Measurements from ENCODE around the gene SIGLEC9. TPM values are rescaled to one million over a fixed set of nuclear protein-coding genes. Genes with fewer than 3 reads are reported as not detected.

The SIGLEC9 gene
- total and polyA plus RNA-seq, 7 donors, result 0.24 to 2.2 (median 0.73) TPM

DNA sequence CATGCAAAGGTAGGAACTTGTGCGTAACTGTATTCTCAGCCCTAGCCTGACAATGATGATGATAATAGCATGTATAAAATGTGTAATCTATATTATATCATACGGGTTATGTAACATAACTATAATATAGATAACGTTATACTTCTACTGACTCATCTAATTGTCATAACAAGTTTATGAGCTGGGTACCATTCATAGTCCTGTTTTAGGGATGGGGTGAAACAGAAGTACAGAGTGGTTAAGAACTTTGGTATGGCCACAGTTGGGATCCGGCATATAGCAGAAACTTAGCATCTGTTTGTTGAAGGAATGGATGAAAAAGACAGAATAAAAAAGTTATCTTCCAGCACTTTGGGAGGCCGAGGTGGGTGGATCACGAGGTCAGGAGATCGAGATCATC, 21.7 kb upstream of the SIGLEC9 start:
- intact Hi-C loops (cut with DNase I), result loop anchor here in 1 of 2 donors (10.0 kb wide), 1 partner anchor 288 kb away; no protein-coding TSS in a partner anchor
- H3K27ac ChIP-seq, result no peak overlapping the region
- 85 to 95% (median 92%) methylated on average over 7 of the region's 7 CpGs for WGBS, 3 donors
- no peak overlapping the region for H3K4me3 ChIP-seq
- ATAC-seq, result no peak
- no peaks in the 10 kb centered on the region for H3K27me3 ChIP-seq (ENCODE audit: insufficient read depth in 3 of 3, low read length in 2 of 3)
- H3K9me3 ChIP-seq, result no peaks in the 10 kb centered on the region
- DNase-seq, result no peak
- peaks cover 11% of the 10 kb centered on the region for H3K4me1 ChIP-seq
- peaks cover 10 to 44% of the 10 kb centered on the region in 2 donors for H3K36me3 ChIP-seq (ENCODE audit: insufficient read depth in 1 of 2, low read depth in 1 of 2)
- TF ChIP-seq, protein P1, sequence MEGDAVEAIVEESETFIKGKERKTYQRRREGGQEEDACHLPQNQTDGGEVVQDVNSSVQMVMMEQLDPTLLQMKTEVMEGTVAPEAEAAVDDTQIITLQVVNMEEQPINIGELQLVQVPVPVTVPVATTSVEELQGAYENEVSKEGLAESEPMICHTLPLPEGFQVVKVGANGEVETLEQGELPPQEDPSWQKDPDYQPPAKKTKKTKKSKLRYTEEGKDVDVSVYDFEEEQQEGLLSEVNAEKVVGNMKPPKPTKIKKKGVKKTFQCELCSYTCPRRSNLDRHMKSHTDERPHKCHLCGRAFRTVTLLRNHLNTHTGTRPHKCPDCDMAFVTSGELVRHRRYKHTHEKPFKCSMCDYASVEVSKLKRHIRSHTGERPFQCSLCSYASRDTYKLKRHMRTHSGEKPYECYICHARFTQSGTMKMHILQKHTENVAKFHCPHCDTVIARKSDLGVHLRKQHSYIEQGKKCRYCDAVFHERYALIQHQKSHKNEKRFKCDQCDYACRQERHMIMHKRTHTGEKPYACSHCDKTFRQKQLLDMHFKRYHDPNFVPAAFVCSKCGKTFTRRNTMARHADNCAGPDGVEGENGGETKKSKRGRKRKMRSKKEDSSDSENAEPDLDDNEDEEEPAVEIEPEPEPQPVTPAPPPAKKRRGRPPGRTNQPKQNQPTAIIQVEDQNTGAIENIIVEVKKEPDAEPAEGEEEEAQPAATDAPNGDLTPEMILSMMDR (IDR thresholded peaks at IDR 0.05), result no peak

DNA sequence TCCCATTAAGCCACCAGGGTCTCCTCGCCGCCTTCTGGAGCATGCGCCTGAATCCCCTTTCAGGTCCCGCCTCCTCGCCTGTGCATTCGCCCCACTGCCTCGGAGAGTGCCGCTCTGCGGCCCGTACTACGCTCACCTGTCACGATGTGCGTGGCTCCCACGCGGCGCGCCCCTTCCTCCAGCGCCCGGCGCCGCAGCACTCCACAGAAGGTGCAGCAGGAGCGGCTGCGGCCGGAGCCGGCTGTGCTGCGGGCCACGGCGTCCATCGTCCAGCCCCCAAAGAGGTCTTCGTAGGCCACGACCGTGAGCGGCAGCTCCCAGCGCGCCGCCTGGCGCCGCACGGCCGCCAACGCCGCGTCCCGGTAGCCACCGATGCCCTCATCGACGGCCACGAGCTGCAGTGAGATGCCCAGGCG, 20.8 kb upstream of the SIGLEC9 start:
- no peak overlapping the region for H3K4me3 ChIP-seq
- intact Hi-C loops (cut with DNase I), result loop anchor here in 1 of 2 donors (10.0 kb wide), 1 partner anchor 289 kb away; no protein-coding TSS in a partner anchor
- H3K4me1 ChIP-seq, result peaks cover 11% of the 10 kb centered on the region
- no peaks in the 10 kb centered on the region for H3K27me3 ChIP-seq (ENCODE audit: insufficient read depth in 3 of 3, low read length in 2 of 3)
- H3K9me3 ChIP-seq, result no peaks in the 10 kb centered on the region
- no peak overlapping the region for H3K27ac ChIP-seq
- no peak for ATAC-seq
- WGBS, 3 donors, result 74 to 82% (median 75%) methylated on average over 44 to 49 of the region's 49 CpGs
- no peak for DNase-seq
- H3K36me3 ChIP-seq (ENCODE audit: insufficient read depth in 1 of 2, low read depth in 1 of 2), result peaks cover 10 to 42% of the 10 kb centered on the region in 2 donors
- TF ChIP-seq, protein P1 (IDR thresholded peaks at IDR 0.05), result no peak

GRCh38 chr19:51107406-51108065, 17.2 kb upstream of the SIGLEC9 start:
- Histone ChIP-seq H3K9me3 (no peaks in the 10 kb centered on the region), H3K4me1 (peaks cover 7% of the 10 kb centered on the region), H3K36me3 (ENCODE audit: insufficient read depth in 1 of 2, low read depth in 1 of 2) (peaks cover 10 to 23% of the 10 kb centered on the region in 2 donors), H3K27me3 (ENCODE audit: insufficient read depth in 3 of 3, low read length in 2 of 3) (peaks cover 0 to 5% (median 0%) of the 10 kb centered on the region in 3 donors), H3K27ac (peak overlapping the region; percentile 75), H3K4me3 (peak overlapping the region; percentile 85)
- peak in 3 of 4 donors; percentile 2 to 14 (median 2) for ATAC-seq
- TF ChIP-seq, protein P1 (IDR thresholded peaks at IDR 0.05), result no peak
- 13 to 16% (median 15%) methylated on average over 18 of the region's 18 CpGs for WGBS, 3 donors
- intact Hi-C loops (cut with DNase I), result loop anchor here (2.0 to 10.0 kb wide), 2 partner anchors 293 to 487 kb away; no protein-coding TSS in a partner anchor
- DNase-seq, result peak in 1 of 2 donors; percentile 32

GRCh38 chr19:51108066-51108804, 16.5 kb upstream of the SIGLEC9 start, which contains the start of gene CTU1:
Gene CTU1 (minus strand): TSS chr19:51108409. CDS start chr19:51104569, 3,840 bp downstream.
- Histone ChIP-seq H3K27ac (peak within 1 kb of the TSS; percentile 75), H3K36me3 (ENCODE audit: insufficient read depth in 1 of 2, low read depth in 1 of 2) (peaks cover 7 to 17% of the 10 kb centered on the region in 2 donors), H3K4me3 (peak within 1 kb of the TSS; percentile 85), H3K4me1 (peaks cover 7% of the 10 kb centered on the region), H3K9me3 (no peaks in the 10 kb centered on the region), H3K27me3 (ENCODE audit: insufficient read depth in 3 of 3, low read length in 2 of 3) (peaks cover 0 to 5% (median 0%) of the 10 kb centered on the region in 3 donors)
- ATAC-seq, result peak; percentile 99 to 100 (median 99)
- TF ChIP-seq, protein P1 (IDR thresholded peaks at IDR 0.05), result no peak
- intact Hi-C loops (cut with DNase I), result loop anchor here in 1 of 2 donors (10.0 kb wide), 1 partner anchor 293 kb away; no protein-coding TSS in a partner anchor
- 0 to 1% (median 0%) methylated on average over 43 of the region's 43 CpGs for WGBS, 3 donors
- peak; percentile 98 to 99 for DNase-seq
